CD14-positive monocyte (primary cell): ENCODE results near the gene MRPS2. TPM values are rescaled to one million over a fixed set of nuclear protein-coding genes. Genes with fewer than 3 reads are reported as not detected.

ENCODE experiments used
- DNase-seq, 3 donors: peaks; one replicate each; pipeline ENCODE4 v3.0.0-alpha.2; 2011 to 2022
- H2AFZ ChIP-seq: 2 replicates; pipeline ENCODE4 v1.6.0; 2012; ENCODE audit warnings: mild to moderate bottlenecking, low read depth, low read length, inconsistent platforms; ENCODE audit not compliant: insufficient read depth, poor library complexity, severe bottlenecking
- H3K27ac ChIP-seq, 2 donors: 1 replicate in 1 of 2; 2 replicates in 1 of 2; pipeline ENCODE4 v1.5.1; 2012 to 2013; ENCODE audit warnings: low read length in 2 of 2, control low read depth in 1 of 2, inconsistent platforms in 1 of 2, low read depth in 1 of 2, mild to moderate bottlenecking in 1 of 2
- H3K27me3 ChIP-seq, 2 donors: one replicate each; pipeline versions ENCODE4 v1.6.0 to v1.6.1; 2011 to 2013; ENCODE audit warnings: low read length in 2 of 2; ENCODE audit not compliant: control insufficient read depth in 2 of 2, insufficient read depth in 2 of 2
- H3K36me3 ChIP-seq, 2 donors: replicated peaks in 1 of 2; 1 replicate in 1 of 2; 2 replicates in 1 of 2; pipeline versions ENCODE4 v1.5.1 to v1.6.1; 2012 to 2013; ENCODE audit warnings: low read length in 2 of 2, control low read depth in 1 of 2, inconsistent platforms in 1 of 2, mild to moderate bottlenecking in 1 of 2; ENCODE audit not compliant: insufficient read depth in 2 of 2, control insufficient read depth in 1 of 2
- H3K4me1 ChIP-seq, 2 donors: 1 replicate in 1 of 2; 2 replicates in 1 of 2; pipeline versions ENCODE4 v1.5.1 to v1.6.1; 2012 to 2013; ENCODE audit warnings: low read length in 2 of 2, control low read depth in 1 of 2, inconsistent platforms in 1 of 2, mild to moderate bottlenecking in 1 of 2, moderate library complexity in 1 of 2; ENCODE audit not compliant: insufficient read depth in 2 of 2, control insufficient read depth in 1 of 2
- H3K4me2 ChIP-seq: replicated peaks from 2 replicates; pipeline ENCODE3; 2012; ENCODE audit warnings: low read length, moderate library complexity, mild to moderate bottlenecking; ENCODE audit not compliant: poor library complexity, severe bottlenecking; ENCODE audit errors: extremely low read depth
- H3K4me3 ChIP-seq, 3 experiments: fragments of 200-600 bp in 1 of 3; sonication (generic) in 1 of 3; replicated peaks in 1 of 3; 1 replicate in 2 of 3; 2 replicates in 1 of 3; pipeline ENCODE4 v1.5.1; 2011 to 2013; ENCODE audit warnings: low read length in 3 of 3, mild to moderate bottlenecking in 3 of 3, control low read depth in 2 of 3, low read depth in 2 of 3, inconsistent platforms in 1 of 3, moderate library complexity in 1 of 3
- H3K79me2 ChIP-seq: 2 replicates; pipeline ENCODE4 v1.6.0; 2012; ENCODE audit warnings: mild to moderate bottlenecking, control low read depth, inconsistent platforms, low read length, moderate library complexity; ENCODE audit not compliant: insufficient read depth
- H3K9ac ChIP-seq: 2 replicates; pipeline ENCODE4 v1.6.0; 2017; ENCODE audit warnings: low read length, mild to moderate bottlenecking; ENCODE audit not compliant: insufficient read depth, poor library complexity, severe bottlenecking
- H3K9me3 ChIP-seq, 2 donors: replicated peaks in 1 of 2; 1 replicate in 1 of 2; 2 replicates in 1 of 2; pipeline versions ENCODE4 v1.5.1 to v1.6.1; 2012 to 2013; ENCODE audit warnings: low read length in 2 of 2, control low read depth in 1 of 2; ENCODE audit not compliant: control insufficient read depth in 1 of 2, insufficient read depth in 1 of 2
- H4K20me1 ChIP-seq: 2 replicates; pipeline ENCODE4 v1.6.0; 2012; ENCODE audit warnings: mild to moderate bottlenecking, low read length, control low read depth, moderate library complexity; ENCODE audit not compliant: insufficient read depth
- H3K27ac Mint-ChIP-seq, 7 donors: one replicate each; pipeline ENCODE4 v1.8.0; 2020; ENCODE audit warnings: mild to moderate bottlenecking in 7 of 7, mixed read lengths in 7 of 7, moderate library complexity in 6 of 7, inconsistent platforms in 2 of 7
- H3K27me3 Mint-ChIP-seq, 3 donors: one replicate each; pipeline ENCODE4 v1.8.0; 2021 to 2022; ENCODE audit warnings: low read depth in 3 of 3, mild to moderate bottlenecking in 3 of 3, mixed read lengths in 3 of 3, moderate library complexity in 3 of 3, inconsistent platforms in 1 of 3
- H3K36me3 Mint-ChIP-seq, 2 donors: one replicate each; pipeline ENCODE4 v1.8.0; 2020; ENCODE audit warnings: mixed read lengths in 2 of 2, inconsistent platforms in 1 of 2, mild to moderate bottlenecking in 1 of 2
- H3K4me1 Mint-ChIP-seq: one replicate; pipeline ENCODE4 v1.8.0; 2020; ENCODE audit warnings: mild to moderate bottlenecking, mixed read lengths
- H3K4me3 Mint-ChIP-seq, 2 donors: one replicate each; pipeline ENCODE4 v1.8.0; 2020; ENCODE audit warnings: mild to moderate bottlenecking in 2 of 2, mixed read lengths in 2 of 2, moderate library complexity in 1 of 2
- H3K9me3 Mint-ChIP-seq, 7 donors: one replicate each; pipeline ENCODE4 v1.8.0; 2020 to 2022; ENCODE audit warnings: mixed read lengths in 7 of 7, mild to moderate bottlenecking in 6 of 7, moderate library complexity in 6 of 7, inconsistent platforms in 2 of 7
- CTCF ChIP-seq: fragments of 200-600 bp; IDR thresholded peaks from one replicate; pipeline ENCODE4 v1.8.0; 2022; ENCODE audit warnings: antibody characterized with exemption, mild to moderate bottlenecking
- WGBS: methylation state at CpG from one replicate; pipeline ENCODE4 v1.1.5; 2013; ENCODE audit warnings: missing lambda C conversion rate; ENCODE audit not compliant: insufficient coverage; 5-methylcytosine and 5-hydroxymethylcytosine counted together
- intact Hi-C, 2 donors: fragments of 100-400 bp; cut with micrococcal nuclease; formaldehyde crosslinking; loops; one replicate each; pipeline versions ENCODE4 v1.15.0 to v1.15.1; 2023
- polyA plus RNA-seq, 3 donors: library from polyadenylated mRNA; depleted of rRNA in 1 of 3; unstranded in 2 of 3; stranded (reverse) in 1 of 3; fragments of 300-500 nt in 2 of 3; fragments of >200 nt in 1 of 3; fragmentation: Illumina TruSeq in 2 of 3; gene quantifications; 1 replicate in 2 of 3; 2 replicates in 1 of 3; pipeline ENCODE4 v1.2.3, GENCODE V29; 2012 to 2021

MRPS2 gene
- polyA plus RNA-seq, 3 donors = 27.9 to 54.4 (median 30.2) TPM

GRCh38 chr9:135487281-135488012, 13.0 kb upstream of the MRPS2 start:
- Histone ChIP-seq H3K9ac (no peak overlapping the region), H2AFZ (no peak overlapping the region), H3K36me3 (peaks cover 23 to 43% of the 10 kb centered on the region in 2 donors), H3K27ac (no peak overlapping the region), H3K4me1 (no peaks in the 10 kb centered on the region), H3K79me2 (no peaks in the 10 kb centered on the region), H4K20me1 (no peaks in the 10 kb centered on the region), H3K4me2 (no peak overlapping the region), H3K9me3 (no peaks in the 10 kb centered on the region), H3K27me3 (no peaks in the 10 kb centered on the region), H3K4me3 (no peak overlapping the region)
- no peak overlapping the region for H3K27ac Mint-ChIP-seq
- no peak for TF ChIP-seq CTCF
- peaks cover 32 to 45% of the 10 kb centered on the region in 2 donors for H3K36me3 Mint-ChIP-seq
- peaks cover 0 to 2% (median 0%) of the 10 kb centered on the region in 3 donors for H3K27me3 Mint-ChIP-seq
- no peak overlapping the region for H3K4me3 Mint-ChIP-seq
- H3K4me1 Mint-ChIP-seq = no peaks in the 10 kb centered on the region
- no peaks in the 10 kb centered on the region for H3K9me3 Mint-ChIP-seq
- intact Hi-C loops = no loop called here
- no peak for DNase-seq
- 96% methylated on average over 40 of the region's 40 CpGs for WGBS

- peaks cover 32 to 45% of the 10 kb centered on the region in 2 donors for H3K36me3 Mint-ChIP-seq
- WGBS = 98% methylated on average over 13 of the region's 18 CpGs
- no peaks in the 10 kb centered on the region for H3K9me3 Mint-ChIP-seq
- H3K4me1 Mint-ChIP-seq = no peaks in the 10 kb centered on the region
- H2AFZ ChIP-seq = no peak overlapping the region
- H3K4me3 ChIP-seq = no peak overlapping the region
- TF ChIP-seq CTCF = no peak
- H3K9ac ChIP-seq = no peak overlapping the region
- H3K36me3 ChIP-seq = peaks cover 23 to 43% of the 10 kb centered on the region in 2 donors
- H3K4me1 ChIP-seq = no peaks in the 10 kb centered on the region
- H4K20me1 ChIP-seq = no peaks in the 10 kb centered on the region
- H3K27me3 Mint-ChIP-seq = peaks cover 0 to 2% (median 0%) of the 10 kb centered on the region in 3 donors
- H3K27me3 ChIP-seq = no peaks in the 10 kb centered on the region
- no peak for DNase-seq
- H3K27ac ChIP-seq = no peak overlapping the region
- no peaks in the 10 kb centered on the region for H3K79me2 ChIP-seq
- no peak overlapping the region for H3K4me2 ChIP-seq
- no peaks in the 10 kb centered on the region for H3K9me3 ChIP-seq
- H3K27ac Mint-ChIP-seq = no peak overlapping the region
- no peak overlapping the region for H3K4me3 Mint-ChIP-seq
- intact Hi-C loops = no loop called here
Measured at GRCh38 chr9:135488013-135488330, 12.5 kb upstream of the MRPS2 start.
